H1 (cell line): ENCODE measurements around the gene NAA60. TPM values are rescaled to one million over a fixed set of nuclear protein-coding genes. Genes with fewer than 3 reads are reported as not detected.

Experiments used
- CTCF ChIA-PET: fragments of 300-600 bp; sonication (Branson Sonifier 250); formaldehyde crosslinking; loops from one replicate; lab custom pipeline; 2021; ENCODE audit not compliant: partially characterized antibody; lab: Charles Lee
- POLR2A ChIA-PET: fragments of 300-600 bp; sonication (Branson Sonifier 250); formaldehyde crosslinking; loops from one replicate; lab custom pipeline; 2021; ENCODE audit warnings: inconsistent platforms; ENCODE audit not compliant: partially characterized antibody; lab: Charles Lee
- DNase-seq, 2 experiments: peaks; one replicate each; pipeline versions ENCODE4 v3.0.0 to v3.0.0-alpha.2; 2010 to 2022; ENCODE audit warnings: low spot score in 2 of 2, low read depth in 1 of 2, mixed read lengths in 1 of 2
- FAIRE-seq: peaks from 2 replicates; lab custom pipeline; 2011; peaks lifted over from hg19 to GRCh38; lab: Jason Lieb, UNC
- H2AFZ ChIP-seq: 2 replicates; pipeline ENCODE4 v1.8.1; 2012; ENCODE audit warnings: low read length, inconsistent platforms
- H2AK5ac ChIP-seq: 2 replicates; pipeline ENCODE4 v1.6.1; 2013; ENCODE audit warnings: low read depth, low read length
- H2BK120ac ChIP-seq: replicated peaks from 2 replicates; pipeline ENCODE3; 2013; ENCODE audit warnings: low read depth, low read length, inconsistent platforms
- H2BK12ac ChIP-seq: 2 replicates; pipeline ENCODE4 v1.6.1; 2013; ENCODE audit warnings: low read depth, low read length
- H2BK15ac ChIP-seq: 2 replicates; pipeline ENCODE4 v1.6.1; 2013; ENCODE audit warnings: low read length
- H2BK20ac ChIP-seq: 2 replicates; pipeline ENCODE4 v1.6.1; 2013; ENCODE audit warnings: low read length
- H2BK5ac ChIP-seq: 2 replicates; pipeline ENCODE4 v1.6.1; 2013; ENCODE audit warnings: low read depth, low read length
- H3K14ac ChIP-seq: 2 replicates; pipeline ENCODE4 v1.6.1; 2013; ENCODE audit warnings: inconsistent platforms; ENCODE audit not compliant: insufficient read length
- H3K18ac ChIP-seq: 2 replicates; pipeline ENCODE4 v1.6.1; 2013; ENCODE audit warnings: low read length; ENCODE audit errors: extremely low read depth
- H3K23ac ChIP-seq: 2 replicates; pipeline ENCODE4 v1.6.1; 2013; ENCODE audit warnings: inconsistent platforms; ENCODE audit not compliant: insufficient read length
- H3K23me2 ChIP-seq: 2 replicates; pipeline ENCODE4 v1.6.1; 2013; ENCODE audit warnings: low read depth, low read length
- H3K27ac ChIP-seq: 2 replicates; pipeline ENCODE4 v1.6.1; 2011; ENCODE audit warnings: low read depth, low read length, inconsistent platforms
- H3K27me3 ChIP-seq, 4 experiments: replicated peaks in 1 of 4; 1 replicate in 1 of 4; 2 replicates in 3 of 4; pipeline versions ENCODE4 v1.6.1 to v1.8.1; 2011 to 2013; ENCODE audit warnings: low read length in 3 of 4, mild to moderate bottlenecking in 3 of 4, inconsistent platforms in 2 of 4, mixed read lengths in 2 of 4, moderate library complexity in 1 of 4; ENCODE audit not compliant: control insufficient read depth in 3 of 4, insufficient read depth in 3 of 4; ENCODE audit errors: extremely low read depth in 1 of 4
- H3K36me3 ChIP-seq, 4 experiments: 2 replicates each; pipeline versions ENCODE4 v1.6.1 to v1.8.1; 2011 to 2013; ENCODE audit warnings: mild to moderate bottlenecking in 4 of 4, low read length in 3 of 4, moderate library complexity in 2 of 4, control low read depth in 1 of 4, inconsistent platforms in 1 of 4; ENCODE audit not compliant: insufficient read depth in 4 of 4, control insufficient read depth in 2 of 4
- H3K4ac ChIP-seq: replicated peaks from 2 replicates; pipeline ENCODE3; 2013; ENCODE audit warnings: low read length, low read depth, mixed read lengths, inconsistent platforms; ENCODE audit not compliant: insufficient read length
- H3K4me1 ChIP-seq, 4 experiments: replicated peaks in 1 of 4; 1 replicate in 1 of 4; 2 replicates in 3 of 4; pipeline versions ENCODE4 v1.6.1 to v1.8.1; 2011 to 2013; ENCODE audit warnings: low read length in 3 of 4, inconsistent platforms in 2 of 4, mixed read lengths in 1 of 4; ENCODE audit not compliant: insufficient read depth in 4 of 4, control insufficient read depth in 3 of 4
- H3K4me2 ChIP-seq, 2 experiments: 2 replicates each; pipeline versions ENCODE4 v1.6.1 to v1.8.1; 2011 to 2013; ENCODE audit warnings: low read depth in 2 of 2, low read length in 2 of 2, control low read depth in 1 of 2, inconsistent platforms in 1 of 2, mild to moderate bottlenecking in 1 of 2; ENCODE audit not compliant: insufficient read depth in 1 of 2
- H3K4me3 ChIP-seq, 4 experiments: fragments of 200-600, 300-600 bp in 1 of 4; sonication (generic), shearing (Covaris generic), sonication (Bioruptor Twin) in 1 of 4; 2 replicates each; pipeline versions ENCODE4 v1.5.1 to v1.8.1; 2011 to 2016; ENCODE audit warnings: low read length in 4 of 4, low read depth in 3 of 4, control low read depth in 2 of 4, inconsistent platforms in 2 of 4, mild to moderate bottlenecking in 2 of 4, mixed read lengths in 1 of 4, moderate library complexity in 1 of 4; ENCODE audit not compliant: insufficient read depth in 2 of 4; ENCODE audit errors: extremely low read depth in 1 of 4
- H3K56ac ChIP-seq: replicated peaks from 2 replicates; pipeline ENCODE3; 2013; ENCODE audit warnings: low read depth, mild to moderate bottlenecking, mixed read lengths, low read length, inconsistent platforms; ENCODE audit not compliant: insufficient read length
- H3K79me1 ChIP-seq: 2 replicates; pipeline ENCODE4 v1.6.1; 2013; ENCODE audit warnings: low read depth, low read length, control low read depth
- H3K79me2 ChIP-seq, 2 experiments: 2 replicates each; pipeline versions ENCODE4 v1.6.1 to v1.8.1; 2012 to 2013; ENCODE audit warnings: low read length in 2 of 2, mild to moderate bottlenecking in 2 of 2, inconsistent platforms in 1 of 2; ENCODE audit not compliant: insufficient read depth in 2 of 2, control insufficient read depth in 1 of 2
- H3K9ac ChIP-seq, 4 experiments: replicated peaks in 1 of 4; 1 replicate in 1 of 4; 2 replicates in 3 of 4; pipeline versions ENCODE4 v1.6.1 to v1.8.1; 2011 to 2013; ENCODE audit warnings: low read depth in 3 of 4, low read length in 3 of 4, control low read depth in 2 of 4, mild to moderate bottlenecking in 2 of 4, moderate library complexity in 2 of 4, inconsistent platforms in 1 of 4; ENCODE audit errors: extremely low read depth in 1 of 4
- H3K9me3 ChIP-seq, 2 experiments: 2 replicates each; pipeline versions ENCODE4 v1.6.1 to v1.8.1; 2012 to 2013; ENCODE audit warnings: mild to moderate bottlenecking in 2 of 2, moderate library complexity in 2 of 2, control low read depth in 1 of 2, inconsistent platforms in 1 of 2, low read depth in 1 of 2, low read length in 1 of 2, mixed read lengths in 1 of 2; ENCODE audit not compliant: insufficient read depth in 2 of 2
- H4K20me1 ChIP-seq, 2 experiments: replicated peaks in 1 of 2; 2 replicates each; pipeline versions ENCODE3 to v1.8.1; 2011 to 2013; ENCODE audit warnings: inconsistent platforms in 2 of 2, low read length in 2 of 2, mild to moderate bottlenecking in 1 of 2; ENCODE audit not compliant: insufficient read depth in 2 of 2, control insufficient read depth in 1 of 2
- H4K5ac ChIP-seq: 2 replicates; pipeline ENCODE4 v1.6.1; 2013; ENCODE audit warnings: low read length, low read depth, mixed read lengths, inconsistent platforms; ENCODE audit not compliant: insufficient read length
- H4K8ac ChIP-seq: 2 replicates; pipeline ENCODE4 v1.8.0; 2013; ENCODE audit warnings: mild to moderate bottlenecking, moderate library complexity, low read length, inconsistent platforms; ENCODE audit not compliant: insufficient read depth; ENCODE audit errors: extremely low read depth
- H4K91ac ChIP-seq: replicated peaks from 2 replicates; pipeline ENCODE3; 2013; ENCODE audit warnings: low read length, mixed read lengths, inconsistent platforms; ENCODE audit not compliant: insufficient read length
- CBX5 ChIP-seq: fragments of 300-800, 300-1000 bp; sonication (generic); IDR thresholded peaks from 2 replicates; pipeline ENCODE4 v1.7.1; 2016; ENCODE audit warnings: antibody characterized with exemption, low read length, low read depth
- TEAD4 ChIP-seq: IDR thresholded peaks from 2 replicates; pipeline ENCODE4 v1.6.1; 2012; ENCODE audit warnings: low read depth, low read length, inconsistent platforms, mixed read lengths
- WGBS, 2 experiments: shearing (Covaris generic) in 1 of 2; methylation state at CpG; one replicate each; pipeline versions ENCODE4 v1.1.6 to v1.1.7; 2013 to 2015; ENCODE audit warnings: low lambda C conversion rate in 2 of 2, mixed read lengths in 2 of 2, inconsistent platforms in 1 of 2, low coverage in 1 of 2, missing lambda C conversion rate in 1 of 2; ENCODE audit not compliant: insufficient replicate concordance in 2 of 2, insufficient coverage in 1 of 2, insufficient read length in 1 of 2; ENCODE audit errors: extremely low coverage in 1 of 2, missing lambda C conversion rate in 1 of 2; 5-methylcytosine and 5-hydroxymethylcytosine counted together
- polyA plus RNA-seq, 7 experiments: library from polyadenylated mRNA; depleted of rRNA in 3 of 7; stranded (reverse) in 5 of 7; unstranded in 2 of 7; fragments of >200 nt in 5 of 7; fragments of 200-250 nt in 2 of 7; gene quantifications; 1 replicate in 5 of 7; 2 replicates in 1 of 7; 4 replicates in 1 of 7; pipeline versions ENCODE4 v1.2.1 to v1.2.3, GENCODE V29; 2011 to 2013; ENCODE audit warnings: missing spikeins in 2 of 7, mixed read lengths in 2 of 7
- total RNA-seq: library from RNA; stranded (reverse); fragmentation: NEBNext Ultra II Directional; extraction: Animal tissue kit (Norgen Biotek cat#: 25700); gene quantifications from 2 replicates; pipeline ENCODE4 v1.2.1, GENCODE V29; 2021

The NAA60 gene
- total and polyA plus RNA-seq, 2 of the 8 experiments (the other 6 are each of a cell fraction or from before 2014, with no cell fraction given), result 34.1 to 47.6 TPM

GRCh38 chr16:3408561-3409197, 34.8 kb upstream of the NAA60 start:
- H3K4me3 ChIP-seq, result peak overlapping the region in 2 of 4 experiments; percentile 10 to 34; a peak in 3 of 8 replicates
- CTCF ChIA-PET, result no interaction called here

More at GRCh38 chr16:3408561-3409197, 34.8 kb upstream of the NAA60 start:
- no peak overlapping the region for H4K5ac ChIP-seq
- no peak for TF ChIP-seq TEAD4
- TF ChIP-seq CBX5, result 0 out of 2 replicates have a peak, but pooled peaks have one; percentile 60
- H3K56ac ChIP-seq, result no peak overlapping the region
- no peak overlapping the region for H2BK12ac ChIP-seq
- H3K9me3 ChIP-seq, result peaks cover 67 to 79% of the 10 kb centered on the region in 2 experiments
- no peak overlapping the region for H2AK5ac ChIP-seq
- H3K9ac ChIP-seq, result no peak overlapping the region
- H3K79me1 ChIP-seq, result no peaks in the 10 kb centered on the region
- WGBS, 2 experiments, result 90% methylated on average over 12 of the region's 12 CpGs; no CpG with 5 or more reads in 1 of the 2 experiments
- H3K27me3 ChIP-seq, result no peaks in the 10 kb centered on the region
- H3K18ac ChIP-seq, result no peak overlapping the region
- no peak overlapping the region for H2BK15ac ChIP-seq
- no peak overlapping the region for H4K8ac ChIP-seq
- no peak overlapping the region for H3K27ac ChIP-seq
- no peak overlapping the region for H2BK20ac ChIP-seq
- H3K23me2 ChIP-seq, result no peaks in the 10 kb centered on the region
- H2AFZ ChIP-seq, result no peak overlapping the region
- H3K79me2 ChIP-seq, result no peaks in the 10 kb centered on the region
- no peak overlapping the region for H4K91ac ChIP-seq
- no peak overlapping the region for H3K4ac ChIP-seq
- no peak overlapping the region for H3K14ac ChIP-seq
- no peak overlapping the region for H3K23ac ChIP-seq
- H4K20me1 ChIP-seq, result no peaks in the 10 kb centered on the region
- H2BK120ac ChIP-seq, result no peak overlapping the region
- no peak overlapping the region for H2BK5ac ChIP-seq
- no peak for DNase-seq
- H3K36me3 ChIP-seq, result peaks cover 5 to 61% (median 35%) of the 10 kb centered on the region in 4 experiments; a peak in 7 of 8 replicates
- no peak for FAIRE-seq
- POLR2A ChIA-PET, result no interaction called here
- H3K4me2 ChIP-seq, result no peak overlapping the region
- no peaks in the 10 kb centered on the region for H3K4me1 ChIP-seq
